Vagina (tissue), 2 donors: Measurements from ENCODE around the gene SCYL1. TPM values are rescaled to one million over a fixed set of nuclear protein-coding genes. Genes with fewer than 3 reads are reported as not detected.

Source experiments
- DNase-seq, 2 donors: peaks; one replicate each; pipeline ENCODE4 v3.0.0-alpha.2; 2017; ENCODE audit errors: extremely low spot score in 2 of 2
- H3K27ac ChIP-seq: fragments of 200-600 bp; sonication (generic); one replicate; pipeline ENCODE4 v1.5.1; 2019
- H3K27me3 ChIP-seq: fragments of 200-600 bp; sonication (generic); one replicate; pipeline ENCODE4 v1.5.1; 2019
- H3K36me3 ChIP-seq, 2 donors: fragments of 200-600 bp; sonication (generic); one replicate each; pipeline ENCODE4 v1.5.1; 2017 to 2019
- H3K4me1 ChIP-seq: fragments of 200-600 bp; sonication (generic); one replicate; pipeline ENCODE4 v1.5.1; 2019
- H3K4me3 ChIP-seq, 2 donors: fragments of 200-600 bp; sonication (generic); 1 replicate in 1 of 2; 2 replicates in 1 of 2; pipeline ENCODE4 v1.5.1; 2016 to 2019
- H3K9me3 ChIP-seq: fragments of 200-600 bp; sonication (generic); one replicate; pipeline ENCODE4 v1.5.1; 2019
- POLR2A ChIP-seq, 2 donors: fragments of 450-650 bp; IDR thresholded peaks; one replicate each; pipeline ENCODE4 v1.6.1; 2017; ENCODE audit warnings: antibody characterized with exemption in 2 of 2, mild to moderate bottlenecking in 2 of 2, moderate library complexity in 2 of 2
- POLR2AphosphoS5 ChIP-seq, 2 donors: sonication (generic); formaldehyde crosslinking; IDR thresholded peaks; one replicate each; pipeline ENCODE4 v1.9.0; 2017; ENCODE audit warnings: antibody characterized with exemption in 2 of 2, mild to moderate bottlenecking in 2 of 2, low read depth in 1 of 2; ENCODE audit not compliant: insufficient read depth in 1 of 2
- intact Hi-C: fragments of 100-400 bp; cut with DNase I; formaldehyde crosslinking; loops from one replicate; pipeline ENCODE4 v1.15.1; 2023
- total RNA-seq: library from RNA; depleted of rRNA; stranded (reverse); fragments of >200 nt; gene quantifications from one replicate; pipeline ENCODE4 v1.2.3, GENCODE V29; 2016
- TF ChIP-seq, protein P1 (sequence below), 3 experiments: fragments of 450-650 bp in 2 of 3; fragments of 200-600 bp in 1 of 3; sonication (generic) in 1 of 3; IDR thresholded peaks; one replicate each; pipeline ENCODE4 v1.5.1; 2017 to 2019; ENCODE audit warnings: antibody characterized with exemption in 3 of 3, mild to moderate bottlenecking in 2 of 3, moderate library complexity in 2 of 3

The SCYL1 gene
- total RNA-seq, 1 donor from 2014 or later, result 77.3 TPM

DNA sequence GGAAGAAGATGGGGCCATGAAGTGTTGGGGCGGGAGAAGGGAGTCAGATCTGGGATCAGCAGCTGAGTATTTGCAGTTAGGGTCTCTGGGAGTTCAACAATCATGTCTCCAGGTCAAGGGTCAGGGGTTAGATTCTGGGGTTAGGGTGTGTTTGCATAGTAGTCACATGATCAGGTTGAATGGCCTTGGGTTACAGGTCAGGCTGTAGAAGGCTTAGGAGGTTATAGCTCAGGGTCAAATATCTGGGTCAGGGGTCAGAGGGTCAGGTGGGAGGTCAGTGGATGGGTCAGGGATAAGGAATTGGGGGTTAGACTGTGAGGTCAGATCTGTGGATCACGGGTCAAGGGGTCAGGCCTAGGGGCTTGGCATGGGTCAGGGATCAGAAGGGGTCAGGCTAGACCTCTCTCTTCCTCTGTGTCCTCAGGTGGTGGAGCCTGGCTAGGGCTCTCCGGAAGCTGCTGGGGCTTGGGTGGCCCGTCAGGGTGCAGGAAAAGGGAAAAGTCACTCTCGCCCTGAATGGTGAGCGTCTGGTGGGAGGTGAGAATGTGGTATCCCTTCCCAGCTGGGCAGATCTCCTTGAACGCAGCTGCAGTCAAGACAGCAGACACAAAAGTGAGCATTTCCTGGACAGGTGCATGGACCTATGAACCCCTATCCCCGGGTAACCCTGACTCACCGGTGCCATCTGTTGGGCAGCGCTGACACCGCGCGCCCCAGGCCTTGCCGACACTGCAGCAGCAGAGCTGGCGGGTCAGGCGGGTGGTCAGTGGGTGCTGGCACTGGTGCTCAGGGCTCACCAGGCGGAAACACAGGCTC lies 26.9 kb downstream of the SCYL1 start:
- no peak for TF ChIP-seq POLR2A (IDR thresholded peaks at IDR 0.05)
- peak in 1 of 2 donors; percentile 23 for TF ChIP-seq POLR2AphosphoS5 (IDR thresholded peaks at IDR 0.05; ENCODE audit: insufficient read depth in 1 of 2, low read depth in 1 of 2)
- TF ChIP-seq, protein P1, sequence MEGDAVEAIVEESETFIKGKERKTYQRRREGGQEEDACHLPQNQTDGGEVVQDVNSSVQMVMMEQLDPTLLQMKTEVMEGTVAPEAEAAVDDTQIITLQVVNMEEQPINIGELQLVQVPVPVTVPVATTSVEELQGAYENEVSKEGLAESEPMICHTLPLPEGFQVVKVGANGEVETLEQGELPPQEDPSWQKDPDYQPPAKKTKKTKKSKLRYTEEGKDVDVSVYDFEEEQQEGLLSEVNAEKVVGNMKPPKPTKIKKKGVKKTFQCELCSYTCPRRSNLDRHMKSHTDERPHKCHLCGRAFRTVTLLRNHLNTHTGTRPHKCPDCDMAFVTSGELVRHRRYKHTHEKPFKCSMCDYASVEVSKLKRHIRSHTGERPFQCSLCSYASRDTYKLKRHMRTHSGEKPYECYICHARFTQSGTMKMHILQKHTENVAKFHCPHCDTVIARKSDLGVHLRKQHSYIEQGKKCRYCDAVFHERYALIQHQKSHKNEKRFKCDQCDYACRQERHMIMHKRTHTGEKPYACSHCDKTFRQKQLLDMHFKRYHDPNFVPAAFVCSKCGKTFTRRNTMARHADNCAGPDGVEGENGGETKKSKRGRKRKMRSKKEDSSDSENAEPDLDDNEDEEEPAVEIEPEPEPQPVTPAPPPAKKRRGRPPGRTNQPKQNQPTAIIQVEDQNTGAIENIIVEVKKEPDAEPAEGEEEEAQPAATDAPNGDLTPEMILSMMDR (IDR thresholded peaks at IDR 0.05), result no peak
- Histone ChIP-seq H3K4me3 (no peak overlapping the region), H3K4me1 (peaks cover 43% of the 10 kb centered on the region), H3K36me3 (peaks cover 0 to 49% of the 10 kb centered on the region in 2 donors), H3K27me3 (no peaks in the 10 kb centered on the region), H3K27ac (no peak overlapping the region), H3K9me3 (no peaks in the 10 kb centered on the region)
- DNase-seq, result no peak
- intact Hi-C loops, result no loop called here

DNA sequence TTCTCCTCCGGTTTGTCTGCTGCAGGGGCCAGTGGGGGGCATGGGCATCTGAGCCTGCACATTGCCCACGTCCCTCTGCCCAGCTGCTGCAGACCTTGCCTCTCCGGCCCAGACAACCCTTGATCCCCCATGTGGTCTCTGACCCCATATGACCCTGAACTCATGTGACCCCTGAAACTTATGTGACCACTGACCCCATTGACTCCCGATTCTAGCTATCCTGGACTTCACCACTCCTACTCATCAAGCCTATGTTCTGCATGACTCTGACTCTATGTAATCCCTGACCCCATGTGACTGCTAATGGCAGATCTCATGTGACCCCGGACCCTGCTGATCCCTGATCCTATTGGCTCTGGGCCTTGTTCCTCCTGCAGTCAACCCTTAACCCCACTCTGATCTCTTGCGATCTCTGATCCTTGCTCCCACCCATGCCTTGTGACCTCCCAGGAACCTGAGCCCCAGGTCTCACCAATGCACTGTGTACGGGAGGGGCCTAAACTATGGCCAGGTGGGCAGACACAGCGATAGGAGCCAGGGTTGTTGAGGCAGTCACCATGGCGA lies 27.6 kb downstream of the SCYL1 start:
- peaks cover 0 to 45% of the 10 kb centered on the region in 2 donors for H3K36me3 ChIP-seq
- intact Hi-C loops, result no loop called here
- no peak overlapping the region for H3K27ac ChIP-seq
- peaks cover 46% of the 10 kb centered on the region for H3K4me1 ChIP-seq
- DNase-seq, result no peak
- no peaks in the 10 kb centered on the region for H3K9me3 ChIP-seq
- TF ChIP-seq, protein P1 (IDR thresholded peaks at IDR 0.05), result no peak
- TF ChIP-seq POLR2AphosphoS5 (IDR thresholded peaks at IDR 0.05; ENCODE audit: insufficient read depth in 1 of 2, low read depth in 1 of 2) (no peak), POLR2A (IDR thresholded peaks at IDR 0.05) (no peak)
- H3K27me3 ChIP-seq, result no peaks in the 10 kb centered on the region
- H3K4me3 ChIP-seq, result no peak overlapping the region

DNA sequence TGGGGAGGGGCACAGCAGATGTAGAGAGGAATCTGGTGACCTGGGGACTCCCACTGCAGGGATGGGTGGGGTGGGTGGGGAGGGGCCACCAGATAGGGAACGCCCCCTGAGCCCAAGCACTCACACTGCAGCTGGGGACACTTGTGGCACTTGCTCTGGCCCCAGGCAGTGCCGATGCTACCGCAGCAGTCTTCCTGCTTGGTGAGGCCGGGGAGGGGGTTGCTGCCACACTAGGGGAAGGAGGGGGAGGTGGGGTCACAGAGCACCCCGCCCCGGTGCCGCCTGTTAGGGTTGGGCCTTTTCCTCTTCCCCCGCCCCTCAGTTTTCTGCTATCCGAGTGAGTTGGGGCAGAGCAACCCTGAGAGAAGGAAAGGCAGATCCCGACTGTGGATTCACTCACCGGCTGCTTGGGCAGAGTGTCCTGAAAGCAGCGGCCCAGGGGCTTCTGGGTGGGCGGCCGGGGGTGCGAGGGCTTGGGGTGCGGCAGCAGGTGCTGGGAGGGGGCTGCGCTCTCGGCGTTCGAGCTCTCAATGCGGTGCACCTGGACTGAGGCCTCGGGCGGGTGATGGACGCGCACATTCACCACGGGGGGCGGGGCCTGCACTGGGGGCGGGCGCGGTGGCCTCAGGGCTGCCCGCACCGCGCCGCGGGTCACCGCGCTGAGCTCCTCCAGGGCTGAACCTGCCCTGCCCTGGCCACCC lies 28.6 kb downstream of the SCYL1 start:
- intact Hi-C loops, result no loop called here
- no peaks in the 10 kb centered on the region for H3K9me3 ChIP-seq
- no peak overlapping the region for H3K4me3 ChIP-seq
- DNase-seq, result no peak
- H3K27me3 ChIP-seq, result no peaks in the 10 kb centered on the region
- H3K27ac ChIP-seq, result no peak overlapping the region
- no peak for TF ChIP-seq POLR2AphosphoS5 (IDR thresholded peaks at IDR 0.05; ENCODE audit: insufficient read depth in 1 of 2, low read depth in 1 of 2)
- TF ChIP-seq, protein P1 (IDR thresholded peaks at IDR 0.05), result no peak
- no peak for TF ChIP-seq POLR2A (IDR thresholded peaks at IDR 0.05)
- H3K36me3 ChIP-seq, result peaks cover 0 to 35% of the 10 kb centered on the region in 2 donors
- peaks cover 49% of the 10 kb centered on the region for H3K4me1 ChIP-seq

DNA sequence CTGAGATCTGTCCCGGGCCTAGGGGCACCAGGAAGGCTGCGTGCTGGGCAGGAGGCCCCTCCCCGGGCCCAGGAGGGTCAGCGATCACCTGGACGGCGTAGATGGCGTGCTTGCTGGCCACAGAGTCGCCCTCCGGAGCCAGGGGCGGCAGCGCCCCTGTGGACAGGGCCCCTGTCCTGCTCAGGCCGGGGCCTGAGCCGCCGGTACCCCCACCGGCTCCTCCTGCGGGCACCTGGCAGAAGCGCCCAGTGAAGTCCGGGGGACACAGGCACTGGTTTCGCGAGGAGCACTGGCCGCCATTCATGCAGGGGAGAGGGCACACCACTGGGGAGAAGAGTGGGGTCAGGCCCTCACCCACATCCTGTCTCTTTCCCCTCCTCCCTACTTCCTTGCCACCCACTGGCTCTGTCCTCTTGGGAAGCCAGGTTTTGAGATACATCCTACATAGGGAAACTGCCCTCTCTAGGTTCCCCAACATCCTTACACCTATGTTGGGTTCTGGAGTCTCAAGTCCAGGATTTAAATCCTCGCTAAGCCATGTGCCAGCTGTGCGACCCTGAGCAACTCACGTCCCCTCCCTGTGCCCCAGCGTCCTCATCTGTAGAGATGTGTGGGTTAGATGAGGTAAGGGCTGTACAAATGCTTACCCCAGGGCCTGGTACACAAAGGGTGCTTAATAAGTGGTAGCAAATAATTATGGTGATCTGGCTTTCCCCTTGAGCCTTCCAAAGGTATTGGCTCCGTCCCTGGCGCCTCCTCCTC lies 29.4 kb downstream of the SCYL1 start:
- no peak for DNase-seq
- Histone ChIP-seq H3K9me3 (no peaks in the 10 kb centered on the region), H3K27ac (peak overlapping the region; percentile 98), H3K4me3 (no peak overlapping the region), H3K4me1 (peaks cover 57% of the 10 kb centered on the region), H3K27me3 (no peaks in the 10 kb centered on the region), H3K36me3 (peaks cover 0 to 27% of the 10 kb centered on the region in 2 donors)
- intact Hi-C loops, result no loop called here
- no peak for TF ChIP-seq POLR2AphosphoS5 (IDR thresholded peaks at IDR 0.05; ENCODE audit: insufficient read depth in 1 of 2, low read depth in 1 of 2)
- no peak for TF ChIP-seq POLR2A (IDR thresholded peaks at IDR 0.05)
- TF ChIP-seq, protein P1 (IDR thresholded peaks at IDR 0.05), result no peak
